Caco-2 (cell line): Measurements from ENCODE around the gene RYK. TPM values are rescaled to one million over a fixed set of nuclear protein-coding genes. Genes with fewer than 3 reads are reported as not detected.

Source experiments
- BruUV-seq: library from RNA; stranded (reverse); fragments of 400-500 nt; replicated peaks from 2 replicates; lab custom pipeline; 2021; lab: Mats Ljungman, UMichigan
- CTCF ChIA-PET: fragments of 300-600 bp; sonication (Branson Sonifier 250); formaldehyde crosslinking; loops from one replicate; lab custom pipeline; 2022; ENCODE audit warnings: antibody characterized with exemption; lab: Charles Lee
- POLR2A ChIA-PET: fragments of 300-600 bp; sonication (Branson Sonifier 250); formaldehyde crosslinking; loops from one replicate; lab custom pipeline; 2022; ENCODE audit warnings: antibody characterized with exemption; lab: Charles Lee
- DNase-seq, 2 experiments: peaks; one replicate each; pipeline versions ENCODE4 v3.0.0 to v3.0.0-alpha.2; 2020 to 2022
- H3K27me3 ChIP-seq: replicated peaks from 2 replicates; pipeline ENCODE4 v1.6.0; 2011; ENCODE audit warnings: low read length; ENCODE audit not compliant: control insufficient read depth, insufficient read depth
- H3K36me3 ChIP-seq: 2 replicates; pipeline ENCODE4 v1.5.1; 2011; ENCODE audit warnings: low read length; ENCODE audit not compliant: control insufficient read depth, insufficient read depth
- H3K4me1 ChIP-seq: fragments of 250-450 bp; sonication (Bioruptor Pico); 2 replicates; pipeline ENCODE4 v1.5.1; 2020; ENCODE audit warnings: mild to moderate bottlenecking
- H3K4me3 ChIP-seq: 2 replicates; pipeline ENCODE4 v1.5.1; 2011; ENCODE audit warnings: low read depth, mild to moderate bottlenecking, control low read depth, low read length
- H3K9me3 ChIP-seq: fragments of 250-450 bp; sonication (Bioruptor Pico); 2 replicates; pipeline ENCODE4 v1.5.1; 2020; ENCODE audit warnings: mild to moderate bottlenecking, moderate library complexity
- H3K27ac Mint-ChIP-seq: one replicate; pipeline ENCODE4 v1.8.0; 2022; ENCODE audit warnings: mixed read lengths; ENCODE audit not compliant: unreplicated experiment
- H3K27me3 Mint-ChIP-seq: one replicate; pipeline ENCODE4 v1.8.0; 2022; ENCODE audit warnings: mixed read lengths; ENCODE audit not compliant: insufficient read depth, unreplicated experiment
- H3K36me3 Mint-ChIP-seq: one replicate; pipeline ENCODE4 v1.8.0; 2022; ENCODE audit warnings: mild to moderate bottlenecking, mixed read lengths; ENCODE audit not compliant: insufficient read depth, unreplicated experiment
- H3K4me1 Mint-ChIP-seq: one replicate; pipeline ENCODE4 v1.8.0; 2022; ENCODE audit warnings: low read depth, mixed read lengths; ENCODE audit not compliant: unreplicated experiment
- H3K4me3 Mint-ChIP-seq: one replicate; pipeline ENCODE4 v1.8.0; 2022; ENCODE audit warnings: mild to moderate bottlenecking, moderate library complexity, mixed read lengths; ENCODE audit not compliant: unreplicated experiment
- H3K9me3 Mint-ChIP-seq: one replicate; pipeline ENCODE4 v1.8.0; 2022; ENCODE audit warnings: mixed read lengths; ENCODE audit not compliant: unreplicated experiment
- intact Hi-C: fragments of 100-400 bp; cut with micrococcal nuclease; formaldehyde crosslinking; loops from one replicate; pipeline ENCODE4 v1.10.0; 2022; ENCODE audit not compliant: unreplicated experiment
- total RNA-seq: library from RNA; stranded (reverse); gene quantifications from 2 replicates; pipeline ENCODE4 v1.2.3, GENCODE V29; 2022
- TF ChIP-seq, protein P1 (sequence below), 2 experiments: fragments of 200-600 bp in 1 of 2; IDR thresholded peaks; 1 replicate in 1 of 2; 2 replicates in 1 of 2; pipeline versions ENCODE4 v1.5.1 to v1.8.0; 2011 to 2022; ENCODE audit warnings: antibody characterized with exemption in 1 of 2, control low read depth in 1 of 2, inconsistent platforms in 1 of 2, low read depth in 1 of 2, low read length in 1 of 2, mild to moderate bottlenecking in 1 of 2, moderate library complexity in 1 of 2; ENCODE audit not compliant: insufficient read depth in 1 of 2, severe bottlenecking in 1 of 2, unreplicated experiment in 1 of 2

RYK gene
- total RNA-seq, 1 experiment from 2014 or later, result 102 TPM

- H3K36me3 ChIP-seq, result no peaks in the 10 kb centered on the region
- peak overlapping the region; percentile 85 for H3K4me3 Mint-ChIP-seq
- ChIA-PET CTCF (interaction anchor here (1.5 to 1.6 kb wide), 2 partner anchors 36 to 38 kb away, joined by 4 to 5 read pairs; no protein-coding TSS in a partner anchor), POLR2A (no interaction called here)
- intact Hi-C loops, result no loop called here
- H3K4me3 ChIP-seq, result peak overlapping the region; percentile 88
- peaks cover 50% of the 10 kb centered on the region for H3K4me1 ChIP-seq
- H3K27ac Mint-ChIP-seq, result peak overlapping the region; percentile 76
- peaks cover 17% of the 10 kb centered on the region for H3K36me3 Mint-ChIP-seq
- no peaks in the 10 kb centered on the region for H3K27me3 Mint-ChIP-seq
- H3K4me1 Mint-ChIP-seq, result peaks cover 43% of the 10 kb centered on the region
- TSS peak; percentile 49 for BruUV-seq
- H3K9me3 Mint-ChIP-seq, result peaks cover 13% of the 10 kb centered on the region
- TF ChIP-seq, protein P1, sequence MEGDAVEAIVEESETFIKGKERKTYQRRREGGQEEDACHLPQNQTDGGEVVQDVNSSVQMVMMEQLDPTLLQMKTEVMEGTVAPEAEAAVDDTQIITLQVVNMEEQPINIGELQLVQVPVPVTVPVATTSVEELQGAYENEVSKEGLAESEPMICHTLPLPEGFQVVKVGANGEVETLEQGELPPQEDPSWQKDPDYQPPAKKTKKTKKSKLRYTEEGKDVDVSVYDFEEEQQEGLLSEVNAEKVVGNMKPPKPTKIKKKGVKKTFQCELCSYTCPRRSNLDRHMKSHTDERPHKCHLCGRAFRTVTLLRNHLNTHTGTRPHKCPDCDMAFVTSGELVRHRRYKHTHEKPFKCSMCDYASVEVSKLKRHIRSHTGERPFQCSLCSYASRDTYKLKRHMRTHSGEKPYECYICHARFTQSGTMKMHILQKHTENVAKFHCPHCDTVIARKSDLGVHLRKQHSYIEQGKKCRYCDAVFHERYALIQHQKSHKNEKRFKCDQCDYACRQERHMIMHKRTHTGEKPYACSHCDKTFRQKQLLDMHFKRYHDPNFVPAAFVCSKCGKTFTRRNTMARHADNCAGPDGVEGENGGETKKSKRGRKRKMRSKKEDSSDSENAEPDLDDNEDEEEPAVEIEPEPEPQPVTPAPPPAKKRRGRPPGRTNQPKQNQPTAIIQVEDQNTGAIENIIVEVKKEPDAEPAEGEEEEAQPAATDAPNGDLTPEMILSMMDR (IDR thresholded peaks at IDR 0.05; ENCODE audit: insufficient read depth in 1 of 2, low read depth in 1 of 2, low read length in 1 of 2, severe bottlenecking in 1 of 2, unreplicated experiment in 1 of 2), result no peak
- no peak for DNase-seq
- no peaks in the 10 kb centered on the region for H3K27me3 ChIP-seq
- no peaks in the 10 kb centered on the region; the same call in 1 of the 2 replicates for H3K9me3 ChIP-seq
Observed at GRCh38 chr3:134249296-134249841, 1.3 kb downstream of the RYK start.

GRCh38 chr3:134244921-134245320 lies 5.7 kb downstream of the RYK start:
- no peak overlapping the region for H3K4me3 Mint-ChIP-seq
- no peaks in the 10 kb centered on the region for H3K27me3 ChIP-seq
- H3K36me3 Mint-ChIP-seq, result peaks cover 14% of the 10 kb centered on the region
- H3K4me1 Mint-ChIP-seq, result peaks cover 53% of the 10 kb centered on the region
- H3K9me3 ChIP-seq, result no peaks in the 10 kb centered on the region; the same call in 1 of the 2 replicates
- no TSS peak for BruUV-seq
- H3K4me3 ChIP-seq, result no peak overlapping the region
- H3K9me3 Mint-ChIP-seq, result peaks cover 13% of the 10 kb centered on the region
- H3K4me1 ChIP-seq, result peaks cover 66% of the 10 kb centered on the region
- no peaks in the 10 kb centered on the region for H3K27me3 Mint-ChIP-seq
- ChIA-PET CTCF (no interaction called here), POLR2A (no interaction called here)
- intact Hi-C loops, result loop anchor here (5.0 kb wide), 2 partner anchors 52 to 242 kb away; partner anchors contain the start of genes ANAPC13 and CEP63
- H3K36me3 ChIP-seq, result no peaks in the 10 kb centered on the region
- TF ChIP-seq, protein P1 (IDR thresholded peaks at IDR 0.05; ENCODE audit: insufficient read depth in 1 of 2, low read depth in 1 of 2, low read length in 1 of 2, severe bottlenecking in 1 of 2, unreplicated experiment in 1 of 2), result no peak
- no peak for DNase-seq
- peak overlapping the region; percentile 72 for H3K27ac Mint-ChIP-seq

GRCh38 chr3:134242649-134243617 lies 7.7 kb downstream of the RYK start:
- TF ChIP-seq, protein P1 (IDR thresholded peaks at IDR 0.05; ENCODE audit: insufficient read depth in 1 of 2, low read depth in 1 of 2, low read length in 1 of 2, severe bottlenecking in 1 of 2, unreplicated experiment in 1 of 2), result no peak
- ChIA-PET CTCF (interaction anchor here (0.7 to 2.0 kb wide), 4 partner anchors 10 to 57 kb away, joined by 3 to 8 read pairs (median 4); no protein-coding TSS in a partner anchor), POLR2A (interaction anchor here (0.7 to 1.0 kb wide), 2 partner anchors 132 to 242 kb away, joined by 3 read pairs; no protein-coding TSS in a partner anchor)
- Histone ChIP-seq H3K9me3 (no peaks in the 10 kb centered on the region; the same call in 1 of the 2 replicates), H3K4me3 (no peak overlapping the region), H3K4me1 (peaks cover 56% of the 10 kb centered on the region), H3K36me3 (no peaks in the 10 kb centered on the region), H3K27me3 (no peaks in the 10 kb centered on the region)
- peaks cover 13% of the 10 kb centered on the region for H3K9me3 Mint-ChIP-seq
- peak overlapping the region; percentile 56 for H3K27ac Mint-ChIP-seq
- peaks cover 61% of the 10 kb centered on the region for H3K4me1 Mint-ChIP-seq
- intact Hi-C loops, result loop anchor here (2.0 to 5.0 kb wide), 3 partner anchors 30 to 244 kb away; partner anchors contain the start of genes ANAPC13 and CEP63
- peaks cover 7% of the 10 kb centered on the region for H3K36me3 Mint-ChIP-seq
- DNase-seq, result peak; percentile 78
- no peaks in the 10 kb centered on the region for H3K27me3 Mint-ChIP-seq
- BruUV-seq, result no TSS peak
- H3K4me3 Mint-ChIP-seq, result peak overlapping the region; percentile 52
